CD14-positive monocyte (primary cell): ENCODE results near the gene FCN2. TPM values are rescaled to one million over a fixed set of nuclear protein-coding genes. Genes with fewer than 3 reads are reported as not detected.
A peak's percentile ranks its signal among the peaks of the same experiment; 100 is the strongest.

Source experiments
- DNase-seq, 3 donors: peaks; one replicate each; pipeline ENCODE4 v3.0.0-alpha.2; 2011 to 2022
- H2AFZ ChIP-seq: 2 replicates; pipeline ENCODE4 v1.6.0; 2012; ENCODE audit warnings: mild to moderate bottlenecking, low read depth, low read length, inconsistent platforms; ENCODE audit not compliant: insufficient read depth, poor library complexity, severe bottlenecking
- H3K27ac ChIP-seq, 2 donors: 1 replicate in 1 of 2; 2 replicates in 1 of 2; pipeline ENCODE4 v1.5.1; 2012 to 2013; ENCODE audit warnings: low read length in 2 of 2, control low read depth in 1 of 2, inconsistent platforms in 1 of 2, low read depth in 1 of 2, mild to moderate bottlenecking in 1 of 2
- H3K27me3 ChIP-seq, 2 donors: one replicate each; pipeline versions ENCODE4 v1.6.0 to v1.6.1; 2011 to 2013; ENCODE audit warnings: low read length in 2 of 2; ENCODE audit not compliant: control insufficient read depth in 2 of 2, insufficient read depth in 2 of 2
- H3K36me3 ChIP-seq, 2 donors: replicated peaks in 1 of 2; 1 replicate in 1 of 2; 2 replicates in 1 of 2; pipeline versions ENCODE4 v1.5.1 to v1.6.1; 2012 to 2013; ENCODE audit warnings: low read length in 2 of 2, control low read depth in 1 of 2, inconsistent platforms in 1 of 2, mild to moderate bottlenecking in 1 of 2; ENCODE audit not compliant: insufficient read depth in 2 of 2, control insufficient read depth in 1 of 2
- H3K4me1 ChIP-seq, 2 donors: 1 replicate in 1 of 2; 2 replicates in 1 of 2; pipeline versions ENCODE4 v1.5.1 to v1.6.1; 2012 to 2013; ENCODE audit warnings: low read length in 2 of 2, control low read depth in 1 of 2, inconsistent platforms in 1 of 2, mild to moderate bottlenecking in 1 of 2, moderate library complexity in 1 of 2; ENCODE audit not compliant: insufficient read depth in 2 of 2, control insufficient read depth in 1 of 2
- H3K4me2 ChIP-seq: replicated peaks from 2 replicates; pipeline ENCODE3; 2012; ENCODE audit warnings: low read length, moderate library complexity, mild to moderate bottlenecking; ENCODE audit not compliant: poor library complexity, severe bottlenecking; ENCODE audit errors: extremely low read depth
- H3K4me3 ChIP-seq, 3 experiments: fragments of 200-600 bp in 1 of 3; sonication (generic) in 1 of 3; replicated peaks in 1 of 3; 1 replicate in 2 of 3; 2 replicates in 1 of 3; pipeline ENCODE4 v1.5.1; 2011 to 2013; ENCODE audit warnings: low read length in 3 of 3, mild to moderate bottlenecking in 3 of 3, control low read depth in 2 of 3, low read depth in 2 of 3, inconsistent platforms in 1 of 3, moderate library complexity in 1 of 3
- H3K79me2 ChIP-seq: 2 replicates; pipeline ENCODE4 v1.6.0; 2012; ENCODE audit warnings: mild to moderate bottlenecking, control low read depth, inconsistent platforms, low read length, moderate library complexity; ENCODE audit not compliant: insufficient read depth
- H3K9ac ChIP-seq: 2 replicates; pipeline ENCODE4 v1.6.0; 2017; ENCODE audit warnings: low read length, mild to moderate bottlenecking; ENCODE audit not compliant: insufficient read depth, poor library complexity, severe bottlenecking
- H3K9me3 ChIP-seq, 2 donors: replicated peaks in 1 of 2; 1 replicate in 1 of 2; 2 replicates in 1 of 2; pipeline versions ENCODE4 v1.5.1 to v1.6.1; 2012 to 2013; ENCODE audit warnings: low read length in 2 of 2, control low read depth in 1 of 2; ENCODE audit not compliant: control insufficient read depth in 1 of 2, insufficient read depth in 1 of 2
- H4K20me1 ChIP-seq: 2 replicates; pipeline ENCODE4 v1.6.0; 2012; ENCODE audit warnings: mild to moderate bottlenecking, low read length, control low read depth, moderate library complexity; ENCODE audit not compliant: insufficient read depth
- H3K27ac Mint-ChIP-seq, 7 donors: one replicate each; pipeline ENCODE4 v1.8.0; 2020; ENCODE audit warnings: mild to moderate bottlenecking in 7 of 7, mixed read lengths in 7 of 7, moderate library complexity in 6 of 7, inconsistent platforms in 2 of 7
- H3K27me3 Mint-ChIP-seq, 3 donors: one replicate each; pipeline ENCODE4 v1.8.0; 2021 to 2022; ENCODE audit warnings: low read depth in 3 of 3, mild to moderate bottlenecking in 3 of 3, mixed read lengths in 3 of 3, moderate library complexity in 3 of 3, inconsistent platforms in 1 of 3
- H3K36me3 Mint-ChIP-seq, 2 donors: one replicate each; pipeline ENCODE4 v1.8.0; 2020; ENCODE audit warnings: mixed read lengths in 2 of 2, inconsistent platforms in 1 of 2, mild to moderate bottlenecking in 1 of 2
- H3K4me1 Mint-ChIP-seq: one replicate; pipeline ENCODE4 v1.8.0; 2020; ENCODE audit warnings: mild to moderate bottlenecking, mixed read lengths
- H3K4me3 Mint-ChIP-seq, 2 donors: one replicate each; pipeline ENCODE4 v1.8.0; 2020; ENCODE audit warnings: mild to moderate bottlenecking in 2 of 2, mixed read lengths in 2 of 2, moderate library complexity in 1 of 2
- H3K9me3 Mint-ChIP-seq, 7 donors: one replicate each; pipeline ENCODE4 v1.8.0; 2020 to 2022; ENCODE audit warnings: mixed read lengths in 7 of 7, mild to moderate bottlenecking in 6 of 7, moderate library complexity in 6 of 7, inconsistent platforms in 2 of 7
- WGBS: methylation state at CpG from one replicate; pipeline ENCODE4 v1.1.5; 2013; ENCODE audit warnings: missing lambda C conversion rate; ENCODE audit not compliant: insufficient coverage; 5-methylcytosine and 5-hydroxymethylcytosine counted together
- intact Hi-C, 2 donors: fragments of 100-400 bp; cut with micrococcal nuclease; formaldehyde crosslinking; loops; one replicate each; pipeline versions ENCODE4 v1.15.0 to v1.15.1; 2023
- polyA plus RNA-seq, 3 donors: library from polyadenylated mRNA; depleted of rRNA in 1 of 3; unstranded in 2 of 3; stranded (reverse) in 1 of 3; fragments of 300-500 nt in 2 of 3; fragments of >200 nt in 1 of 3; fragmentation: Illumina TruSeq in 2 of 3; gene quantifications; 1 replicate in 2 of 3; 2 replicates in 1 of 3; pipeline ENCODE4 v1.2.3, GENCODE V29; 2012 to 2021
- TF ChIP-seq, protein P1 (sequence below): fragments of 200-600 bp; IDR thresholded peaks from one replicate; pipeline ENCODE4 v1.8.0; 2022; ENCODE audit warnings: antibody characterized with exemption, mild to moderate bottlenecking

Gene FCN2
- polyA plus RNA-seq, 3 donors: not detected

DNA sequence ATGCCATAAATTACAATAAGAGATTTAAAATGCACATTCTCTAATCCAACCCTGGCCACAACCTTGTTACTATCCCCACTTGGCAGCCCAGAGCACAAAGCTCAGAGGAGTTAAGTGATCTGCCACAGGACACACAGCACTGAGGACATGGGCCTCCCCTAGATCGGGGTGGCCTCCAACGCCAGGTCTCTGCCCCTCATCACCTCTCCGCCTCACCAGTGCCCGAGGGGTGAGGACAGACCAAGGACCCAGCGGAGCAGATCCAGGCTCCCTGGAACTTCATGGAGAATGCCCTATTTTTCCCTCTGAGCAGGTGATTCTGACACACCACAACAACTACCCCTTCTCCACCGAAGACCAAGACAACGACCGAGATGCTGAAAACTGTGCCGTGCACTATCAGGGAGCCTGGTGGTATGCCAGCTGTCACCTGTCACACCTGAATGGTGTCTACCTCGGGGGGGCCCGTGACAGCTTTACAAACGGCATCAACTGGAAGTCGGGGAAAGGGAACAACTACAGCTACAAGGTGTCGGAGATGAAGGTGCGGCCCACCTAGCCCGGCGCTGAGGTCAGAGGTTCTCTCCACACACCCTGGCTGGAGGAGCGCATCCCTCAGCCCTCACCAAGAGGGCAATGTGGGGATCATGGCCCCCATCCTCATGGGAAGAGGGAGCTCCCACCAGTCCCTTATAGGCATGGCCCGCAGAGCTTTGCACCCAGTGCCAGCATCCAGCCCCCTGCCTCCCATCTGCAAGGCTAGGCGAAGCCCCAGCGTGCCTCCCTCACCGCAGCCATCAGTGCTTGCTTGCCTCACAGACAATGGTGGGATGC is 12.5 kb upstream of the FCN2 start:
- H3K4me1 ChIP-seq: no peaks in the 10 kb centered on the region
- H3K9ac ChIP-seq: no peak overlapping the region
- no peak overlapping the region for H3K4me3 Mint-ChIP-seq
- WGBS: 98% methylated on average over 22 of the region's 22 CpGs
- TF ChIP-seq, protein P1, sequence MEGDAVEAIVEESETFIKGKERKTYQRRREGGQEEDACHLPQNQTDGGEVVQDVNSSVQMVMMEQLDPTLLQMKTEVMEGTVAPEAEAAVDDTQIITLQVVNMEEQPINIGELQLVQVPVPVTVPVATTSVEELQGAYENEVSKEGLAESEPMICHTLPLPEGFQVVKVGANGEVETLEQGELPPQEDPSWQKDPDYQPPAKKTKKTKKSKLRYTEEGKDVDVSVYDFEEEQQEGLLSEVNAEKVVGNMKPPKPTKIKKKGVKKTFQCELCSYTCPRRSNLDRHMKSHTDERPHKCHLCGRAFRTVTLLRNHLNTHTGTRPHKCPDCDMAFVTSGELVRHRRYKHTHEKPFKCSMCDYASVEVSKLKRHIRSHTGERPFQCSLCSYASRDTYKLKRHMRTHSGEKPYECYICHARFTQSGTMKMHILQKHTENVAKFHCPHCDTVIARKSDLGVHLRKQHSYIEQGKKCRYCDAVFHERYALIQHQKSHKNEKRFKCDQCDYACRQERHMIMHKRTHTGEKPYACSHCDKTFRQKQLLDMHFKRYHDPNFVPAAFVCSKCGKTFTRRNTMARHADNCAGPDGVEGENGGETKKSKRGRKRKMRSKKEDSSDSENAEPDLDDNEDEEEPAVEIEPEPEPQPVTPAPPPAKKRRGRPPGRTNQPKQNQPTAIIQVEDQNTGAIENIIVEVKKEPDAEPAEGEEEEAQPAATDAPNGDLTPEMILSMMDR: no peak
- H3K27ac Mint-ChIP-seq: peak overlapping the region in 2 of 7 donors; percentile 48 to 58
- no peaks in the 10 kb centered on the region for H3K79me2 ChIP-seq
- H3K9me3 Mint-ChIP-seq: peaks cover 4 to 18% (median 9%) of the 10 kb centered on the region in 7 donors
- H3K36me3 ChIP-seq: no peaks in the 10 kb centered on the region
- no peak overlapping the region for H2AFZ ChIP-seq
- no peak for DNase-seq
- no peaks in the 10 kb centered on the region for H4K20me1 ChIP-seq
- H3K4me3 ChIP-seq: no peak overlapping the region
- H3K4me2 ChIP-seq: no peak overlapping the region
- no peaks in the 10 kb centered on the region for H3K4me1 Mint-ChIP-seq
- H3K9me3 ChIP-seq: peaks cover 0 to 10% of the 10 kb centered on the region in 2 donors
- no peak overlapping the region for H3K27ac ChIP-seq
- H3K27me3 Mint-ChIP-seq: peaks cover 11 to 17% (median 14%) of the 10 kb centered on the region in 3 donors
- intact Hi-C loops: no loop called here
- H3K27me3 ChIP-seq: peaks cover 0 to 3% of the 10 kb centered on the region in 2 donors
- no peaks in the 10 kb centered on the region for H3K36me3 Mint-ChIP-seq

DNA sequence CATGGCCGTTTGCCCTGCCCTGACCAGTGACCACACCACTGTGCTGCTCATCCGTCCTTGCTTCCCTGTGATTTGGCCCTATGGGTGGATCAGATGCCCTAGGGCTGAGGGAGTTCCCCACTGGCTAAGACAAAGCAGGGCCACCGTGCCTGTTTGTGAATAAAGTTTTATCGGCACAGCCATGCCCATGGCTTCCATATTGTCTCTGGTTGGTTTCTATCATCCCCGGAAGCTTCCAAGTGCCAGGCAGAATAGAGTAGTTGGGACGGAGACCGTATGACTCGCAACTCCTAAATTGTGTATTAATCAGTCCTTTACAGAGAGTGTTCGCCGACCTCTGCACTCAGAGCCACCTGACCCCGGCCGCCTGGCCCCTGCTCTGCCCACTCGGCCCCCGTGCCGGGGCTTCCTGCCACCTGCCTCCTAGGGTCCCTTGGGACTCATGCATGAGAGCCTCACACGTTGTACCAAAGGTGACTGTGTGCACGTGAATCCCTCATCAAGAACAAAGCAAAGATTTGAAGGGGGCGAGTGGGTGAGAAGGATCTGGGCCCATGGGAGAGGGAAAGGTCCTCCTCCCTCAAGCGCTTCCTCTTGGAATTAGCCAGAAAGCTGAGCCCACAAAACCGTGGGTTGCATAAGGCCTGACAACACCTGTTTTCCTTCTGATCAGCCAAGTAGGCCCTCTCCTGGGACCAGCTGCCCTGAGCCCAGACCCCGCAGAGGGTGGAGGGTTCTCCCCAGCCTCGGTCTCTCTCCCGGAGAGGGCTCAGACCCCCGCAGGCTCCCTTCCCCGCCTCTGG is 11.7 kb upstream of the FCN2 start:
- TF ChIP-seq, protein P1: no peak
- H3K9me3 Mint-ChIP-seq: peaks cover 4 to 25% (median 12%) of the 10 kb centered on the region in 7 donors
- no peak overlapping the region for H3K4me3 ChIP-seq
- no peaks in the 10 kb centered on the region for H3K4me1 Mint-ChIP-seq
- H3K27ac ChIP-seq: no peak overlapping the region
- H4K20me1 ChIP-seq: no peaks in the 10 kb centered on the region
- DNase-seq: no peak
- H3K4me3 Mint-ChIP-seq: no peak overlapping the region
- H3K9me3 ChIP-seq: peaks cover 0 to 14% of the 10 kb centered on the region in 2 donors
- no peaks in the 10 kb centered on the region for H3K36me3 Mint-ChIP-seq
- H3K27me3 ChIP-seq: peaks cover 0 to 3% of the 10 kb centered on the region in 2 donors
- no peaks in the 10 kb centered on the region for H3K4me1 ChIP-seq
- no peak overlapping the region for H3K9ac ChIP-seq
- 95% methylated on average over 23 of the region's 25 CpGs for WGBS
- H3K36me3 ChIP-seq: no peaks in the 10 kb centered on the region
- H3K27me3 Mint-ChIP-seq: peaks cover 11 to 18% (median 14%) of the 10 kb centered on the region in 3 donors
- H3K4me2 ChIP-seq: no peak overlapping the region
- peak overlapping the region in 1 of 7 donors; percentile 23 for H3K27ac Mint-ChIP-seq
- intact Hi-C loops: no loop called here
- H2AFZ ChIP-seq: no peak overlapping the region
- H3K79me2 ChIP-seq: no peaks in the 10 kb centered on the region
